ENCODE results near the gene STAP1. TPM values are rescaled to one million over a fixed set of nuclear protein-coding genes. Genes with fewer than 3 reads are reported as not detected.
"Not testable (repeated sequence)": the region's sequence is repeated elsewhere in the genome, so short reads cannot be mapped to it uniquely, and the experiment has no call there.

The STAP1 gene
- polyA plus RNA-seq, 1 of the 3 experiments (the other 2 are of a cell fraction) = not detected

- CTCF ChIA-PET = interaction anchor here (0.6 to 1.8 kb wide), 3 partner anchors 12 to 164 kb away, joined by 3 read pairs; no protein-coding TSS in a partner anchor
These were observed 7.7 kb upstream of the STAP1 start for GRCh38 chr4:67550857-67551256.

DNA sequence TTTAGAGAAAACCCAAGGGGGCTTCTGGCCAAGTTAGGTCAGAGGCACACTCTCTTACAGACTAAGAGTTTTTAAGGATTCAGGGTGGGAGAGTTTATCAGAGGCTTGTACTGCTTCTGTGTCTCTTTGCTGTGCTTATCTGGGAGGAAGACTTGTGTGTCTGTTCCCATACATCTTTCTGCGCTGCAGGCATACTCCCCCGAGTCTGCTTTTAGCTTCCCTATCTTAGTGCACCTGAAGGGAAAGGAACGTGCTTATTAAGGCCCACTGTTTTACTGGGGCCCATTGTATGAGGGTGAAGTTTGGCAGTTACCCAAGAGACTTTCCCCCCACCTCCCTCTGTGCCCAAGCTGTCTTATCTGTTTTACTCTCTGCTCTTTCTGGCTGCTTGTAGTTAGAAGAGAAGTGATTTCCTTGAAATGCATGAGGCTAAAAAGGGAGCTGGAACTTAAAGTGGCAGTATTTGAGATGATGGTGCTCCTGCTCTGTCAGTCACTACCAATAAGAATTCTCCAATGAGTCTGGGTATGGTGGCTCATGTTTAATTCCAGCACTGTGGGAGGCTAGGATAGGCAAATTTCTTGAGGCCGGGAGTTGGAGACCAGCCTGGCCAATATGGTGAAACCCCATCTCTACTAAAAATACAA lies 6.3 kb upstream of the STAP1 start:
- CTCF ChIA-PET = interaction anchor here (0.9 to 1.8 kb wide), 3 partner anchors 10 to 624 kb away, joined by 3 to 4 read pairs (median 3); no protein-coding TSS in a partner anchor
- POLR2A ChIA-PET = not testable (repeated sequence)
- 82% methylated on average over 4 of the region's 4 CpGs for WGBS (ENCODE audit: low lambda C conversion rate)

More at GRCh38 chr4:67550857-67551256, 7.7 kb upstream of the STAP1 start:
- Histone ChIP-seq H2AFZ (ENCODE audit: low read depth) (no peak overlapping the region), H3K27ac (ENCODE audit: low read depth in 2 of 2, low read length in 1 of 2) (no peak overlapping the region), H3K9me3 (no peaks in the 10 kb centered on the region), H3K36me3 (replicated peaks in 1 of 2; ENCODE audit: control insufficient read depth in 1 of 2, insufficient read depth in 2 of 2, low read length in 1 of 2) (no peaks in the 10 kb centered on the region), H3K9ac (no peak overlapping the region), H3K79me2 (ENCODE audit: insufficient read depth) (no peaks in the 10 kb centered on the region), H3K4me2 (no peak overlapping the region), H4K20me1 (ENCODE audit: insufficient read depth) (no peaks in the 10 kb centered on the region), H3K4me1 (ENCODE audit: control insufficient read depth in 1 of 2, insufficient read depth in 2 of 2, low read depth in 1 of 2, low read length in 1 of 2) (no peaks in the 10 kb centered on the region; a peak in 1 of 4 replicates), H3K4me3 (ENCODE audit: low read depth in 2 of 2, low read length in 1 of 2) (no peak overlapping the region), H3F3A (replicated peaks; ENCODE audit: insufficient read depth) (peaks cover 6% of the 10 kb centered on the region), H3K9me2 (no peaks in the 10 kb centered on the region), H3K27me3 (ENCODE audit: insufficient read depth) (no peaks in the 10 kb centered on the region)
- DNase-seq = no peak
- TF ChIP-seq NRF1 (IDR thresholded peaks at IDR 0.05; ENCODE audit: low read depth, low read length) = no peak
- TF ChIP-seq, protein P1, sequence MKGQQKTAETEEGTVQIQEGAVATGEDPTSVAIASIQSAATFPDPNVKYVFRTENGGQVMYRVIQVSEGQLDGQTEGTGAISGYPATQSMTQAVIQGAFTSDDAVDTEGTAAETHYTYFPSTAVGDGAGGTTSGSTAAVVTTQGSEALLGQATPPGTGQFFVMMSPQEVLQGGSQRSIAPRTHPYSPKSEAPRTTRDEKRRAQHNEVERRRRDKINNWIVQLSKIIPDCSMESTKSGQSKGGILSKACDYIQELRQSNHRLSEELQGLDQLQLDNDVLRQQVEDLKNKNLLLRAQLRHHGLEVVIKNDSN (IDR thresholded peaks at IDR 0.05; ENCODE audit: borderline replicate concordance, low read depth) = no peak
- no peak for TF ChIP-seq RCOR1 (IDR thresholded peaks at IDR 0.05; ENCODE audit: low read length)
- TF ChIP-seq NFIC (IDR thresholded peaks at IDR 0.05; ENCODE audit: borderline replicate concordance) = no peak
- TF ChIP-seq MAX (IDR thresholded peaks at IDR 0.05; ENCODE audit: low read depth) = no peak
- TF ChIP-seq ELF1 (IDR thresholded peaks at IDR 0.05) = no peak
- TF ChIP-seq RFX5 (IDR thresholded peaks at IDR 0.05; ENCODE audit: low read length) = no peak
- TF ChIP-seq EZH2phosphoT487 (IDR thresholded peaks at IDR 0.05; ENCODE audit: borderline replicate concordance, low read depth) = no peak
- TF ChIP-seq, protein P2, sequence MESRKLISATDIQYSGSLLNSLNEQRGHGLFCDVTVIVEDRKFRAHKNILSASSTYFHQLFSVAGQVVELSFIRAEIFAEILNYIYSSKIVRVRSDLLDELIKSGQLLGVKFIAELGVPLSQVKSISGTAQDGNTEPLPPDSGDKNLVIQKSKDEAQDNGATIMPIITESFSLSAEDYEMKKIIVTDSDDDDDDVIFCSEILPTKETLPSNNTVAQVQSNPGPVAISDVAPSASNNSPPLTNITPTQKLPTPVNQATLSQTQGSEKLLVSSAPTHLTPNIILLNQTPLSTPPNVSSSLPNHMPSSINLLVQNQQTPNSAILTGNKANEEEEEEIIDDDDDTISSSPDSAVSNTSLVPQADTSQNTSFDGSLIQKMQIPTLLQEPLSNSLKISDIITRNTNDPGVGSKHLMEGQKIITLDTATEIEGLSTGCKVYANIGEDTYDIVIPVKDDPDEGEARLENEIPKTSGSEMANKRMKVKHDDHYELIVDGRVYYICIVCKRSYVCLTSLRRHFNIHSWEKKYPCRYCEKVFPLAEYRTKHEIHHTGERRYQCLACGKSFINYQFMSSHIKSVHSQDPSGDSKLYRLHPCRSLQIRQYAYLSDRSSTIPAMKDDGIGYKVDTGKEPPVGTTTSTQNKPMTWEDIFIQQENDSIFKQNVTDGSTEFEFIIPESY (IDR thresholded peaks at IDR 0.05; ENCODE audit: borderline replicate concordance, low read depth) = no peak
- TF ChIP-seq REST (IDR thresholded peaks at IDR 0.05; ENCODE audit: low read depth, low read length) = no peak
- no peak for TF ChIP-seq IRF3 (IDR thresholded peaks at IDR 0.05; ENCODE audit: low read depth, low read length)
- TF ChIP-seq POLR2AphosphoS5 (IDR thresholded peaks at IDR 0.05; ENCODE audit: low read depth, low read length) = no peak
- TF ChIP-seq MXI1 (IDR thresholded peaks at IDR 0.05; ENCODE audit: low read depth, low read length) = no peak
- TF ChIP-seq TCF12 (IDR thresholded peaks at IDR 0.05) = no peak
- no peak for TF ChIP-seq GABPA (IDR thresholded peaks at IDR 0.05; ENCODE audit: low read depth)
- no peak for TF ChIP-seq JUND (IDR thresholded peaks at IDR 0.05)
- TF ChIP-seq RAD21 (IDR thresholded peaks at IDR 0.05; ENCODE audit: low read length) = no peak
- no peak for TF ChIP-seq FOSL2 (IDR thresholded peaks at IDR 0.05; ENCODE audit: borderline replicate concordance, low read depth)
- TF ChIP-seq SIN3A (IDR thresholded peaks at IDR 0.05; ENCODE audit: borderline replicate concordance, low read depth, low read length) = no peak
- TF ChIP-seq FOXM1 (IDR thresholded peaks at IDR 0.05; ENCODE audit: low read depth) = no peak
- WGBS (ENCODE audit: low lambda C conversion rate) = 98% methylated on average over 3 of the region's 3 CpGs
- POLR2A ChIA-PET = no interaction called here

More for the DNA sequence above, 6.3 kb upstream of the STAP1 start:
- not testable (repeated sequence) for H3F3A ChIP-seq (replicated peaks; ENCODE audit: insufficient read depth); H3K27ac ChIP-seq (ENCODE audit: low read depth in 2 of 2, low read length in 1 of 2); H3K4me3 ChIP-seq (ENCODE audit: low read depth in 2 of 2, low read length in 1 of 2); H3K9me3 ChIP-seq; H3K4me2 ChIP-seq; H3K9me2 ChIP-seq; H3K27me3 ChIP-seq (ENCODE audit: insufficient read depth); DNase-seq; H3K9ac ChIP-seq; H3K36me3 ChIP-seq (replicated peaks in 1 of 2; ENCODE audit: control insufficient read depth in 1 of 2, insufficient read depth in 2 of 2, low read length in 1 of 2); H3K4me1 ChIP-seq (ENCODE audit: control insufficient read depth in 1 of 2, insufficient read depth in 2 of 2, low read depth in 1 of 2, low read length in 1 of 2); H4K20me1 ChIP-seq (ENCODE audit: insufficient read depth); H3K79me2 ChIP-seq (ENCODE audit: insufficient read depth); H2AFZ ChIP-seq (ENCODE audit: low read depth)

All from SK-N-SH (cell line).